ENCODE measurements around the gene MEIS2.

DNA sequence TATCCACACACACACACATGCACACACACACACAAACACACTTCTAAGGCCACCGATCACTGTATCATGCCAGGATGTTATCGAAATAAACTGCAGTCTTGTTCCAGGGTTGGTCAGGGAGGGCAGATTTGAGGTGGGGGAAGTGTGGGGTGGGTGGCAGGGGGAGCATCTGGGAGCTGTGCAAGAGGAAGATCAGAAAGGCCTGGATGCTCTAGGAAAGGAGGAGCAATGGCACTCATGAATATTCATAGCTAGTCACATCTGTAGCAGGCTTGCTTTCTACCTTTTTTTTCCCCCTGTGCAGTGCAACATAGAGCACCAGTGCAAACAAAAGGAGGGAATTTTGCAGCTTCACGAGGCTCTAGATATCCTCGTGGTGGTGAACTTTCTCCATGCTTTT is 84.9 kb downstream of the MEIS2 start:
- no peak for TF ChIP-seq POLR2A (IDR thresholded peaks at IDR 0.05)
- TF ChIP-seq, protein P1, sequence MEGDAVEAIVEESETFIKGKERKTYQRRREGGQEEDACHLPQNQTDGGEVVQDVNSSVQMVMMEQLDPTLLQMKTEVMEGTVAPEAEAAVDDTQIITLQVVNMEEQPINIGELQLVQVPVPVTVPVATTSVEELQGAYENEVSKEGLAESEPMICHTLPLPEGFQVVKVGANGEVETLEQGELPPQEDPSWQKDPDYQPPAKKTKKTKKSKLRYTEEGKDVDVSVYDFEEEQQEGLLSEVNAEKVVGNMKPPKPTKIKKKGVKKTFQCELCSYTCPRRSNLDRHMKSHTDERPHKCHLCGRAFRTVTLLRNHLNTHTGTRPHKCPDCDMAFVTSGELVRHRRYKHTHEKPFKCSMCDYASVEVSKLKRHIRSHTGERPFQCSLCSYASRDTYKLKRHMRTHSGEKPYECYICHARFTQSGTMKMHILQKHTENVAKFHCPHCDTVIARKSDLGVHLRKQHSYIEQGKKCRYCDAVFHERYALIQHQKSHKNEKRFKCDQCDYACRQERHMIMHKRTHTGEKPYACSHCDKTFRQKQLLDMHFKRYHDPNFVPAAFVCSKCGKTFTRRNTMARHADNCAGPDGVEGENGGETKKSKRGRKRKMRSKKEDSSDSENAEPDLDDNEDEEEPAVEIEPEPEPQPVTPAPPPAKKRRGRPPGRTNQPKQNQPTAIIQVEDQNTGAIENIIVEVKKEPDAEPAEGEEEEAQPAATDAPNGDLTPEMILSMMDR (IDR thresholded peaks at IDR 0.05): no peak

Measured in vagina (tissue), 2 donors.